HEK293 (cell line): ENCODE measurements around the gene LACRT.
A peak's percentile ranks its signal among the peaks of the same experiment; 100 is the strongest.

ENCODE experiments used
- CTCF ChIA-PET: fragments of 350-600 bp; formaldehyde crosslinking; extraction: SDS; loops from one replicate; lab custom pipeline; 2021; ENCODE audit warnings: antibody characterized with exemption; lab: Yijun Ruan, JAX
- POLR2A ChIA-PET: fragments of 300-600 bp; formaldehyde crosslinking; extraction: SDS; loops from one replicate; lab custom pipeline; 2020; ENCODE audit warnings: antibody characterized with exemption, inconsistent platforms; lab: Yijun Ruan, JAX
- H3K27ac ChIP-seq: fragments of 200-500 bp; sonication (Bioruptor generic); 2 replicates; pipeline ENCODE4 v1.5.1; 2014; ENCODE audit warnings: low read depth, low read length, control low read depth, inconsistent platforms; ENCODE audit errors: extremely low read depth
- H3K36me3 ChIP-seq, 2 experiments: fragments of 200-500 bp in 1 of 2; sonication (Bioruptor generic) in 1 of 2; 1 replicate in 1 of 2; 2 replicates in 1 of 2; pipeline ENCODE4 v1.5.1; 2014 to 2017; ENCODE audit warnings: inconsistent platforms in 2 of 2, low read length in 2 of 2; ENCODE audit not compliant: control insufficient read depth in 2 of 2, insufficient read depth in 1 of 2
- H3K4me1 ChIP-seq: fragments of 200-500 bp; sonication (Bioruptor generic); 2 replicates; pipeline ENCODE4 v1.5.1; 2014; ENCODE audit warnings: mild to moderate bottlenecking, low read length, inconsistent platforms; ENCODE audit not compliant: control insufficient read depth, insufficient read depth
- H3K4me3 ChIP-seq: 2 replicates; pipeline ENCODE4 v1.5.1; 2011; ENCODE audit warnings: low read depth, mild to moderate bottlenecking, control low read depth, low read length, moderate library complexity
- H3K9me3 ChIP-seq: fragments of 200-500 bp; sonication (Bioruptor generic); 2 replicates; pipeline ENCODE4 v1.5.1; 2014; ENCODE audit warnings: low read depth, low read length, inconsistent platforms; ENCODE audit not compliant: control insufficient read depth, insufficient read depth
- GLIS2 ChIP-seq: fragments of 450-650 bp; formaldehyde crosslinking; IDR thresholded peaks from 2 replicates; pipeline ENCODE4 v1.5.1; 2016; ENCODE audit warnings: missing biosample characterization, missing genetic modification characterization
- KLF10 ChIP-seq: fragments of 450-650 bp; IDR thresholded peaks from 2 replicates; pipeline ENCODE4 v1.5.1; 2018; ENCODE audit warnings: missing biosample characterization, mild to moderate bottlenecking, missing genetic modification characterization
- PRDM1 ChIP-seq: fragments of 450-650 bp; formaldehyde crosslinking; IDR thresholded peaks from 2 replicates; pipeline ENCODE4; 2016; ENCODE audit warnings: missing biosample characterization, missing genetic modification characterization
- SALL2 ChIP-seq: fragments of 450-650 bp; formaldehyde crosslinking; IDR thresholded peaks from 2 replicates; pipeline ENCODE4 v1.5.0; 2017; ENCODE audit warnings: missing biosample characterization, mild to moderate bottlenecking, missing genetic modification characterization, borderline replicate concordance
- SETDB1 ChIP-seq: IDR thresholded peaks from one replicate; pipeline ENCODE4 v1.6.1; 2017; ENCODE audit warnings: mild to moderate bottlenecking, low read length, moderate library complexity, mixed read lengths; ENCODE audit not compliant: insufficient read length
- ZBTB7A ChIP-seq: fragments of 450-650 bp; formaldehyde crosslinking; IDR thresholded peaks from 2 replicates; pipeline ENCODE4 v1.5.1; 2016; ENCODE audit warnings: low read depth, missing biosample characterization, missing genetic modification characterization
- ZFHX2 ChIP-seq: fragments of 450-650 bp; formaldehyde crosslinking; conservative IDR thresholded peaks from 2 replicates; pipeline ENCODE4 v1.5.1; 2016; ENCODE audit warnings: missing biosample characterization, missing genetic modification characterization
- ZNF146 ChIP-seq: fragments of 450-650 bp; formaldehyde crosslinking; IDR thresholded peaks from 2 replicates; pipeline ENCODE4 v1.5.1; 2016; ENCODE audit warnings: missing biosample characterization, missing genetic modification characterization
- ZNF221 ChIP-seq: fragments of 450-650 bp; formaldehyde crosslinking; IDR thresholded peaks from 2 replicates; pipeline ENCODE4 v1.5.1; 2017; ENCODE audit warnings: missing biosample characterization, missing genetic modification characterization, borderline replicate concordance
- ZNF324 ChIP-seq: fragments of 450-650 bp; formaldehyde crosslinking; IDR thresholded peaks from 2 replicates; pipeline ENCODE4 v1.5.1; 2016; ENCODE audit warnings: missing biosample characterization, missing genetic modification characterization
- ZNF514 ChIP-seq: fragments of 450-650 bp; formaldehyde crosslinking; IDR thresholded peaks from 2 replicates; pipeline ENCODE4 v1.5.1; 2016; ENCODE audit warnings: missing biosample characterization, missing genetic modification characterization
- ZNF548 ChIP-seq: fragments of 450-650 bp; formaldehyde crosslinking; IDR thresholded peaks from 2 replicates; pipeline ENCODE4 v1.5.1; 2016; ENCODE audit warnings: missing biosample characterization, missing genetic modification characterization
- ZNF664 ChIP-seq: fragments of 450-650 bp; formaldehyde crosslinking; IDR thresholded peaks from 2 replicates; pipeline ENCODE4 v1.5.1; 2016; ENCODE audit warnings: missing biosample characterization, missing genetic modification characterization
- ZNF701 ChIP-seq: fragments of 450-650 bp; formaldehyde crosslinking; IDR thresholded peaks from 2 replicates; pipeline ENCODE4 v1.5.1; 2016; ENCODE audit warnings: missing biosample characterization, missing genetic modification characterization
- ZNF830 ChIP-seq: fragments of 450-650 bp; IDR thresholded peaks from 2 replicates; pipeline ENCODE4 v1.5.0; 2018; ENCODE audit warnings: missing biosample characterization, missing genetic modification characterization, low read depth, mild to moderate bottlenecking, moderate library complexity
- ZSCAN16 ChIP-seq: fragments of 450-650 bp; formaldehyde crosslinking; IDR thresholded peaks from 2 replicates; pipeline ENCODE4 v1.5.1; 2016; ENCODE audit warnings: missing biosample characterization, missing genetic modification characterization
- ZSCAN23 ChIP-seq: fragments of 450-650 bp; formaldehyde crosslinking; IDR thresholded peaks from 2 replicates; pipeline ENCODE4 v1.5.1; 2016; ENCODE audit warnings: missing biosample characterization, missing genetic modification characterization
- TF ChIP-seq, protein P1 (sequence below): fragments of 450-650 bp; formaldehyde crosslinking; IDR thresholded peaks from 2 replicates; pipeline ENCODE4 v1.5.1; 2016; ENCODE audit warnings: missing biosample characterization, missing genetic modification characterization
- TF ChIP-seq, protein P2 (sequence below): fragments of 450-650 bp; formaldehyde crosslinking; IDR thresholded peaks from 2 replicates; pipeline ENCODE4 v1.5.1; 2017; ENCODE audit warnings: missing biosample characterization, missing genetic modification characterization
- TF ChIP-seq, protein P3 (sequence below): fragments of 450-650 bp; formaldehyde crosslinking; IDR thresholded peaks from 2 replicates; pipeline ENCODE4 v1.5.1; 2016; ENCODE audit warnings: missing biosample characterization, missing genetic modification characterization
- TF ChIP-seq, protein P4 (sequence below): fragments of 450-650 bp; formaldehyde crosslinking; IDR thresholded peaks from 2 replicates; pipeline ENCODE4 v1.5.1; 2016; ENCODE audit warnings: missing biosample characterization, missing genetic modification characterization
- TF ChIP-seq, protein P5 (sequence below): sonication (generic); formaldehyde crosslinking; IDR thresholded peaks from 2 replicates; pipeline ENCODE4 v1.8.1; 2022; ENCODE audit warnings: mild to moderate bottlenecking, moderate library complexity, missing genetic modification reagents
- TF ChIP-seq, protein P6 (sequence below): fragments of 450-650 bp; formaldehyde crosslinking; IDR thresholded peaks from 2 replicates; pipeline ENCODE4; 2016; ENCODE audit warnings: missing biosample characterization, missing genetic modification characterization
- TF ChIP-seq, protein P7 (sequence below): fragments of 450-650 bp; formaldehyde crosslinking; IDR thresholded peaks from 2 replicates; pipeline ENCODE4 v1.5.1; 2016; ENCODE audit warnings: missing biosample characterization, missing genetic modification characterization, borderline replicate concordance

LACRT gene

DNA sequence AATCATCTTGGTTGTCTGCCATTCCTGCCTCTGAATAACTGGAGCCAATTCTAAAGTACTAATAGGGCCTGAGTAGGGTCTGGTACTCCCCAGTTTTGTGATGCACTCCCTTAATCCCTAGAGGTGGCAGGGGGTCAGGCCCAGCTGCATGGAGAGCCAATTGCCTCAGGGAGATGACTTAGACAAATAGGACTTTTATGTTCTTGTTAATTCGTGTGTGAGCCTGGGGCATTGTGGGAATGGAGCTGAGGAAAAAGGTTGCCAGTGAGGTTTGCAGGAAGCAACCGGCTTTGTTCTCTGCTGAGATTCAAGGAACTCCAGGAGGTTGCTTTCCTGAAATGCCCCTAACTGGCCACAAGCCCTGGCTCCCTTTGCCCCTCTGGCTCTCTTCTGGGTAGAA lies 20.2 kb upstream of the LACRT start (continued):
- no peak for TF ChIP-seq ZFHX2
- TF ChIP-seq ZNF324 (tag by site-specific recombination), result no peak
- no peak for TF ChIP-seq ZNF548
- TF ChIP-seq, protein P1, sequence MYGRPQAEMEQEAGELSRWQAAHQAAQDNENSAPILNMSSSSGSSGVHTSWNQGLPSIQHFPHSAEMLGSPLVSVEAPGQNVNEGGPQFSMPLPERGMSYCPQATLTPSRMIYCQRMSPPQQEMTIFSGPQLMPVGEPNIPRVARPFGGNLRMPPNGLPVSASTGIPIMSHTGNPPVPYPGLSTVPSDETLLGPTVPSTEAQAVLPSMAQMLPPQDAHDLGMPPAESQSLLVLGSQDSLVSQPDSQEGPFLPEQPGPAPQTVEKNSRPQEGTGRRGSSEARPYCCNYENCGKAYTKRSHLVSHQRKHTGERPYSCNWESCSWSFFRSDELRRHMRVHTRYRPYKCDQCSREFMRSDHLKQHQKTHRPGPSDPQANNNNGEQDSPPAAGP (tag by site-specific recombination), result no peak
- TF ChIP-seq ZSCAN23 (tag by site-specific recombination), result no peak

DNA sequence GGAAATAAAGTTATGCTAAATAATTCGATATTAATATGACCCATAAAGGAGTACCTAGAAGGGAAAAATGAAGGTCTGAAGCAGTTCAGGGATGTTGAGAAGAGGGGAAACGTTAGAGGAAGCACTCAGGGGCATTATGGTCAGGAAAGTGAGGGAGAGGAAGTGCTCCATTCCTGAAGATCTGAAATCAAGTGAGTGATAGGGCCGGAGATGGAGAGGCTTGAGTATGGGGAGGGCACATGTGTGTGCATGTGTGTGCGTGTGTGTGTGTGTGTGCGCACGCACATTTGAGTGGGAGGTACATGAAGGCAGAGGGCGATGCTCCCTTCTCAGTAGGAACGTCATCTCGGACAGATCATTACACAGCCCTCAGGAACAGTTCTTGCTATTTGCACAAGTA lies 18.3 kb upstream of the LACRT start:
- H3K4me1 ChIP-seq, result peaks cover 5% of the 10 kb centered on the region; the same call in 1 of the 2 replicates
- H3K9me3 ChIP-seq, result no peaks in the 10 kb centered on the region
- no peak overlapping the region for H3K4me3 ChIP-seq
- no peak overlapping the region for H3K27ac ChIP-seq
- TF ChIP-seq, protein P2, sequence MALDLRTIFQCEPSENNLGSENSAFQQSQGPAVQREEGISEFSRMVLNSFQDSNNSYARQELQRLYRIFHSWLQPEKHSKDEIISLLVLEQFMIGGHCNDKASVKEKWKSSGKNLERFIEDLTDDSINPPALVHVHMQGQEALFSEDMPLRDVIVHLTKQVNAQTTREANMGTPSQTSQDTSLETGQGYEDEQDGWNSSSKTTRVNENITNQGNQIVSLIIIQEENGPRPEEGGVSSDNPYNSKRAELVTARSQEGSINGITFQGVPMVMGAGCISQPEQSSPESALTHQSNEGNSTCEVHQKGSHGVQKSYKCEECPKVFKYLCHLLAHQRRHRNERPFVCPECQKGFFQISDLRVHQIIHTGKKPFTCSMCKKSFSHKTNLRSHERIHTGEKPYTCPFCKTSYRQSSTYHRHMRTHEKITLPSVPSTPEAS (tag by site-specific recombination), result peak; percentile 63
- TF ChIP-seq ZNF701 (tag by site-specific recombination) (no peak), ZSCAN16 (no peak)
- ChIA-PET CTCF (interaction anchor here (1.3 kb wide), 1 partner anchor 27 kb away, joined by 3 read pairs; no protein-coding TSS in a partner anchor), POLR2A (no interaction called here)
- H3K36me3 ChIP-seq, result no peaks in the 10 kb centered on the region

DNA sequence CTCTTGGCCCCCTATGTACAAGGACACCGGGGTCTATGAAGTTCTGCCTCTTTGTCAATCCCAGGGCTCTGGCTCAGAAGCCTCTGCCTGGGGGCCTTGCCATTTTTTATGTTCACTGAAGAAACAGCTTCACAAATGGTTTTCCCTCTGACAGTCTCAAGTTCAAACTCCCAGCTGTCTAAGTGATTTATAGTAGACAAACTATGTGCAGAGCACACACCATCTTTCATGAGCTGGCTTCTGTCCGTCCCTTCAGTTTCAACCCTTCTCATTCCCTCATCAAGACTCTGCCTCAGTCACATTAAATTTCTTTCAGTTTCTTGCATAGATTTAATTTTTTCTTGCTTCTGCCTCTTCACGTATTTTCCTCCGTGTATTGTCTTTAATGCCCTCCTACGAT lies 16.2 kb upstream of the LACRT start:
- Histone ChIP-seq H3K9me3 (no peaks in the 10 kb centered on the region), H3K4me1 (no peaks in the 10 kb centered on the region; the same call in 1 of the 2 replicates), H3K27ac (no peak overlapping the region), H3K36me3 (no peaks in the 10 kb centered on the region), H3K4me3 (no peak overlapping the region)
- TF ChIP-seq ZNF514 (tag by site-specific recombination) (no peak), SETDB1 (no peak), ZNF146 (tag by site-specific recombination) (no peak), ZNF664 (tag by site-specific recombination) (no peak), KLF10 (tag by site-specific recombination) (no peak), GLIS2 (tag by site-specific recombination) (no peak), ZBTB7A (tag by site-specific recombination) (no peak), SALL2 (tag by site-specific recombination) (no peak), ZNF221 (no peak), PRDM1 (no peak), ZNF830 (tag by site-specific recombination) (no peak)
- TF ChIP-seq, protein P3, sequence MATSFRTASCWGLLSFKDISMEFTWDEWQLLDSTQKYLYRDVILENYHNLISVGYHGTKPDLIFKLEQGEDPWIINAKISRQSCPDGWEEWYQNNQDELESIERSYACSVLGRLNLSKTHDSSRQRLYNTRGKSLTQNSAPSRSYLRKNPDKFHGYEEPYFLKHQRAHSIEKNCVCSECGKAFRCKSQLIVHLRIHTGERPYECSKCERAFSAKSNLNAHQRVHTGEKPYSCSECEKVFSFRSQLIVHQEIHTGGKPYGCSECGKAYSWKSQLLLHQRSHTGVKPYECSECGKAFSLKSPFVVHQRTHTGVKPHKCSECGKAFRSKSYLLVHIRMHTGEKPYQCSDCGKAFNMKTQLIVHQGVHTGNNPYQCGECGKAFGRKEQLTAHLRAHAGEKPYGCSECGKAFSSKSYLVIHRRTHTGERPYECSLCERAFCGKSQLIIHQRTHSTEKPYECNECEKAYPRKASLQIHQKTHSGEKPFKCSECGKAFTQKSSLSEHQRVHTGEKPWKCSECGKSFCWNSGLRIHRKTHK (tag by site-specific recombination), result no peak
- TF ChIP-seq, protein P4, sequence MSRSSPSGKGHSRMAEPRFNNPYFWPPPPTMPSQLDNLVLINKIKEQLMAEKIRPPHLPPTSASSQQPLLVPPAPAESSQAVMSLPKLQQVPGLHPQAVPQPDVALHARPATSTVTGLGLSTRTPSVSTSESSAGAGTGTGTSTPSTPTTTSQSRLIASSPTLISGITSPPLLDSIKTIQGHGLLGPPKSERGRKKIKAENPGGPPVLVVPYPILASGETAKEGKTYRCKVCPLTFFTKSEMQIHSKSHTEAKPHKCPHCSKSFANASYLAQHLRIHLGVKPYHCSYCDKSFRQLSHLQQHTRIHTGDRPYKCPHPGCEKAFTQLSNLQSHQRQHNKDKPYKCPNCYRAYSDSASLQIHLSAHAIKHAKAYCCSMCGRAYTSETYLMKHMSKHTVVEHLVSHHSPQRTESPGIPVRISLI (tag by site-specific recombination), result no peak
- TF ChIP-seq, protein P5, sequence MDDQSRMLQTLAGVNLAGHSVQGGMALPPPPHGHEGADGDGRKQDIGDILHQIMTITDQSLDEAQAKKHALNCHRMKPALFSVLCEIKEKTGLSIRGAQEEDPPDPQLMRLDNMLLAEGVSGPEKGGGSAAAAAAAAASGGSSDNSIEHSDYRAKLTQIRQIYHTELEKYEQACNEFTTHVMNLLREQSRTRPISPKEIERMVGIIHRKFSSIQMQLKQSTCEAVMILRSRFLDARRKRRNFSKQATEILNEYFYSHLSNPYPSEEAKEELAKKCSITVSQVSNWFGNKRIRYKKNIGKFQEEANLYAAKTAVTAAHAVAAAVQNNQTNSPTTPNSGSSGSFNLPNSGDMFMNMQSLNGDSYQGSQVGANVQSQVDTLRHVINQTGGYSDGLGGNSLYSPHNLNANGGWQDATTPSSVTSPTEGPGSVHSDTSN, result no peak
- TF ChIP-seq, protein P6, sequence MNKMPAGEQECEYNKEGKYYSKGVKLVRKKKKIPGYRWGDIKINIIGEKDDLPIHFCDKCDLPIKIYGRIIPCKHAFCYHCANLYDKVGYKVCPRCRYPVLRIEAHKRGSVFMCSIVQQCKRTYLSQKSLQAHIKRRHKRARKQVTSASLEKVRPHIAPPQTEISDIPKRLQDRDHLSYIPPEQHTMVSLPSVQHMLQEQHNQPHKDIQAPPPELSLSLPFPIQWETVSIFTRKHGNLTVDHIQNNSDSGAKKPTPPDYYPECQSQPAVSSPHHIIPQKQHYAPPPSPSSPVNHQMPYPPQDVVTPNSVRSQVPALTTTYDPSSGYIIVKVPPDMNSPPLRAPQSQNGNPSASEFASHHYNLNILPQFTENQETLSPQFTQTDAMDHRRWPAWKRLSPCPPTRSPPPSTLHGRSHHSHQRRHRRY (tag by site-specific recombination), result no peak
- TF ChIP-seq, protein P7, sequence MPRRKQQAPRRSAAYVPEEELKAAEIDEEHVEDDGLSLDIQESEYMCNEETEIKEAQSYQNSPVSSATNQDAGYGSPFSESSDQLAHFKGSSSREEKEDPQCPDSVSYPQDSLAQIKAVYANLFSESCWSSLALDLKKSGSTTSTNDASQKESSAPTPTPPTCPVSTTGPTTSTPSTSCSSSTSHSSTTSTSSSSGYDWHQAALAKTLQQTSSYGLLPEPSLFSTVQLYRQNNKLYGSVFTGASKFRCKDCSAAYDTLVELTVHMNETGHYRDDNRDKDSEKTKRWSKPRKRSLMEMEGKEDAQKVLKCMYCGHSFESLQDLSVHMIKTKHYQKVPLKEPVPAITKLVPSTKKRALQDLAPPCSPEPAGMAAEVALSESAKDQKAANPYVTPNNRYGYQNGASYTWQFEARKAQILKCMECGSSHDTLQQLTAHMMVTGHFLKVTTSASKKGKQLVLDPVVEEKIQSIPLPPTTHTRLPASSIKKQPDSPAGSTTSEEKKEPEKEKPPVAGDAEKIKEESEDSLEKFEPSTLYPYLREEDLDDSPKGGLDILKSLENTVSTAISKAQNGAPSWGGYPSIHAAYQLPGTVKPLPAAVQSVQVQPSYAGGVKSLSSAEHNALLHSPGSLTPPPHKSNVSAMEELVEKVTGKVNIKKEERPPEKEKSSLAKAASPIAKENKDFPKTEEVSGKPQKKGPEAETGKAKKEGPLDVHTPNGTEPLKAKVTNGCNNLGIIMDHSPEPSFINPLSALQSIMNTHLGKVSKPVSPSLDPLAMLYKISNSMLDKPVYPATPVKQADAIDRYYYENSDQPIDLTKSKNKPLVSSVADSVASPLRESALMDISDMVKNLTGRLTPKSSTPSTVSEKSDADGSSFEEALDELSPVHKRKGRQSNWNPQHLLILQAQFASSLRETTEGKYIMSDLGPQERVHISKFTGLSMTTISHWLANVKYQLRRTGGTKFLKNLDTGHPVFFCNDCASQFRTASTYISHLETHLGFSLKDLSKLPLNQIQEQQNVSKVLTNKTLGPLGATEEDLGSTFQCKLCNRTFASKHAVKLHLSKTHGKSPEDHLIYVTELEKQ, result no peak
- ChIA-PET POLR2A (no interaction called here), CTCF (interaction anchor here (0.9 to 1.6 kb wide), 3 partner anchors 9 to 54 kb away, joined by 4 to 7 read pairs (median 5); no protein-coding TSS in a partner anchor)
